ENCODE results near the gene C4B. TPM values are rescaled to one million over a fixed set of nuclear protein-coding genes. Genes with fewer than 3 reads are reported as not detected.

C4B gene
- total RNA-seq, 1 donor from 2014 or later: 2,468 TPM

GRCh38 chr6:32074996-32075532, 60.5 kb downstream of the C4B start:
- DNase-seq (ENCODE audit: low spot score): no peak
- ATAC-seq: no peak

GRCh38 chr6:32075781-32076180, 61.2 kb downstream of the C4B start:
- DNase-seq (ENCODE audit: low spot score): no peak

DNA sequence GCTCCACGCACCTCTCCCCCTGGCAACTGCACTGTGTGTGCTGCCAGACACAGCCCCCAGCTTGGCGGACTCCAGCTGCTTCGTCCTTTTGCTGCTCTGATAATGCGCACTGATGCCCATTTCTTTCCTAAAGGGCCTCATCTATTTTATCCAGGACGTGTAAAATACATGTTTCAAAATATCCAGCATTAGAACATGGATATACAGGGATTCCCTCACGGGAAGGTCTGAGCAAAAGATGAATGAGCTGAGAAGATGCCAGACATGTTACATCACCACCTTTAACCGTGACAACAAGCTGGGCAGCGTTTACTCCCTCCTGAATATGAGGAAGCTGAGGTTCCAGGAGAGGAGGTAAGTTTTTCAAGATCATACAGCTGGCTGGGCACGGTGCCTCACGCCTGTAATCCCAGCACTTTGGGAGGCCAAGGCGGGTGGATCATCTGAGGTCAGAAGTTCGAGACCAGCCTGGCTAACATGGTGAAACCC, 61.8 kb downstream of the C4B start:
- ATAC-seq: no peak
- DNase-seq (ENCODE audit: low spot score): no peak

More at GRCh38 chr6:32075781-32076180, 61.2 kb downstream of the C4B start:
- no peak for ATAC-seq

DNA sequence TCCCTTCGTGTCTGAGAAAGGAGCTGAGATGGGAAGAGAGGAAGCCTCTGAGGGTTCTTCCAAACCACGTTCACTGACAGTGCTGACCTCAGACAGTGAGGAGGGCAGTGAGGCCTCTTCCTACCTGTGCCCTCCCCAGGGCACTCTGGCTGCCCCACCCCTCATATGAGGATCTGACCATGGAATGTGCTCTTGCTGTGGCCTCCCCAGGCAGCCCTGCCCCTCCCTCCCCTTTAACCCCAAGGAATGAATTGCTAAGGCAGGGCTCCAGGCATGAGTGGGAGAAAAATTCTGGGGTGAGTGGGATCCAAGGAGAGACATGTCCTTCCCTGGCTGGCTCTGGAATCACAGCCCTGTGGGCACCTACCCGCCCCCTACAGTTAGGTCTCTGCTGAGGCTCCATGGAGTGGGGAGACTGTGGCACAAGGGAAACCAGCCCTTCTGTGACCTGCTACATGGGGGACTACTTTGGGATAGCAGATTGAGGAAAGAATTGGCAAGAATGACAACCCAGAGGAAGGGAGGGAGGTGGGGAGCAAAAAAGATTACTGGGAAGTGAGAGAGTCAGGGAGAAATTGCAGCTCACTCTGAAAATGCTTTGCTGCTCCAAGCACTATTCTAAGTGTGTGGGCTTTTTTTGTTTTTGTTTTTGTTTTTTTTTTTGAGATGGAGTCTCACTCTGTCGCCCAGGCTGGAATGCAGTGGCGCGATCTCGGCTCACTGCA, 65.1 kb downstream of the C4B start:
- DNase-seq (ENCODE audit: low spot score): no peak
- ATAC-seq: no peak

- ATAC-seq: peak; percentile 21
- no peak for DNase-seq (ENCODE audit: low spot score)
Observed at GRCh38 chr6:32081168-32081990, 66.8 kb downstream of the C4B start.

GRCh38 chr6:32082478-32082877, 67.9 kb downstream of the C4B start:
- ATAC-seq: no peak
- DNase-seq (ENCODE audit: low spot score): no peak

- DNase-seq (ENCODE audit: low spot score): no peak
- ATAC-seq: no peak
Observed at GRCh38 chr6:32082935-32083334, 68.3 kb downstream of the C4B start.

DNA sequence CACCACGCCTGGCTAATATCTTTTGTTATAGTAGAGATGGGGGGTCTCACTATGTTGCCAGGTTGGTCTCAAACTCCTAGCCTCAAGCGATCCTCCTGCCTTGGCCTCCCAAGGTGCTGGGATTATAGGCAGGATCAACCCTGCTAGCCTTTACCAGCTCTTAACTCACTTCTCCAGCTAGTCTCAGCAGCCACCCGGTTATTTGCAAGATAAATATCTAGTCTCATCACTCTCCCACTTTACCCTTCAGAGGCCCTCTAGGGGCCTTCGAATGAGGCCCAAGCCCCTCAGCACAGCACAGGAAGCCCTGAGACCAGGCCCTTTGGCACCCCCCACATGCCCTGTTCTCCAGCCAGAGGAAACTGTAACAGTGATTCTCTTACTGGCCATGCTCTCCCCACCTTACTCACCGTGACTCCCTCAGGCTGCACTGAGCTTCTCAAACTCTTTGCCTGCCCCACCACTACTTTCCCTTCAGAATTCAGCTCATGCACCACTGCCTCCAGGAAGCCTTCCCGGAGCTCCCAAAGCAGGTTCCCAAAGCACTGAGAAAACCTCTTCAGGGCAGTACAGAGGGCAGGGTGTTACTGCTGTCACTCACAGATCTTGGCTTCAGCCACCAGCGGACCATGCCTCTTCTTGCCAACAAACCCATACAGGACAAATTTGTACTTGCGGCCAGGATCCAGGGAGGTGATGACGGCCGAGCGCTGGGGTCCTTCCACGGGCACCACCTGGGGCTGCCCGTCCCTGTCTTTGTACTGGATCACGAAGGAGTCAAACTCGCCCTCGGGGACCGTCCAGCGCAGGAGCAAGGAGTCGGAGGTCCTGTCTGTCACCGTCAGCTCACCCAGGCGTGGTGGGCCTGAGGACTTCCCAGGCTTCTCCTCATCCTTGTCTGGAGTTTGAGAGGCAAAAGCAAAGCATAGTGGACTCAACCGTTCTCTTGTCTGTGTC, 69.5 kb downstream of the C4B start:
- no peak for ATAC-seq
- no peak for DNase-seq (ENCODE audit: low spot score)

DNA sequence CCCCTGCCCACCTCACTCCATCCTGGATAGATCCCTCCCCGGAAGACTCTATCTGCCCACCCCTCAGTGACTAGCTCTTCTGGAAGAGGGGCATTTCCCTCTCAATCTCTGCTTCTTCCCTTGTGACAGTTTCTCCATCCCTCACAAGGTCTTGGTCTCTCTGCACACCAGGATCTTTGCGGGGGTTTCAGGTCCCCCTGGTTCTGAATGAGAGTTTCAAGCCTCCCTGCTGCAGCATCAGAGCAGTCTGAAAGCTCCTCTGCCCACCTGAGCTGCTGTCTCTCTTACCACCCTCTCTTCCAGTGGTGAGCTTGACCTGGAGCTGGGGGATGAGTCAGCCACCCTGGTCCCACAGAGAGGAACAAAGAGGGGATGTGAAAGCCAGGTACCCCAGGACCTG, 70.2 kb downstream of the C4B start:
- DNase-seq (ENCODE audit: low spot score) (no peak), ATAC-seq (no peak)

Other genes with a start within 250 kb of the C4B start
- gene VWA7, start 237.5 kb upstream of the C4B start, total RNA-seq: 2.3 TPM
- gene VARS1, start 219.0 kb upstream of the C4B start, total RNA-seq: 52.6 TPM
- 9.8 TPM for gene LSM2, start 207.8 kb upstream of the C4B start, total RNA-seq
- gene HSPA1L, start 199.5 kb upstream of the C4B start, total RNA-seq: 0.60 TPM
- gene HSPA1A, start 199.3 kb upstream of the C4B start, total RNA-seq: 89.1 TPM
- 50.8 TPM for gene HSPA1B, start 187.1 kb upstream of the C4B start, total RNA-seq
- 20.1 TPM for gene NEU1, start 152.0 kb upstream of the C4B start, total RNA-seq
- gene SLC44A4, start 135.8 kb upstream of the C4B start, total RNA-seq: 0.86 TPM
- gene EHMT2, start 117.1 kb upstream of the C4B start, total RNA-seq: 15.7 TPM
- gene ZBTB12, start 112.7 kb upstream of the C4B start, total RNA-seq: 0.86 TPM
- 451 TPM for gene C2, start 87.1 kb upstream of the C4B start, total RNA-seq
- gene CFB, start 68.7 kb upstream of the C4B start, total RNA-seq: 1,916 TPM
- 15.3 TPM for gene NELFE, start 55.8 kb upstream of the C4B start, total RNA-seq
- gene SKIC2, start 55.6 kb upstream of the C4B start, total RNA-seq: 50.2 TPM
- 15.5 TPM for gene DXO, start 42.7 kb upstream of the C4B start, total RNA-seq
- 2,044 TPM for gene C4A, start 32.7 kb upstream of the C4B start, total RNA-seq
- 9.0 TPM for gene CYP21A2, start 23.6 kb downstream of the C4B start, total RNA-seq
- gene TNXB, start 94.5 kb downstream of the C4B start, total RNA-seq: 13.7 TPM
- gene ATF6B, start 113.5 kb downstream of the C4B start, total RNA-seq: 31.7 TPM
- 2.2 TPM for gene FKBPL, start 115.5 kb downstream of the C4B start, total RNA-seq
- 0.38 TPM for gene PRRT1, start 137.1 kb downstream of the C4B start, total RNA-seq
- gene PPT2, start 139.3 kb downstream of the C4B start, total RNA-seq: 15.6 TPM
- gene EGFL8, start 149.8 kb downstream of the C4B start, total RNA-seq: 6.3 TPM
- gene AGPAT1, start 161.3 kb downstream of the C4B start, total RNA-seq: 32.4 TPM
- gene RNF5, start 163.6 kb downstream of the C4B start, total RNA-seq: 57.3 TPM
- 6.0 TPM for gene AGER, start 169.5 kb downstream of the C4B start, total RNA-seq
- 26.7 TPM for gene PBX2, start 175.4 kb downstream of the C4B start, total RNA-seq
- gene GPSM3, start 177.8 kb downstream of the C4B start, total RNA-seq: 5.1 TPM
- 9.6 TPM for gene NOTCH4, start 209.3 kb downstream of the C4B start, total RNA-seq